Measurements from ENCODE around the gene NPHP3. TPM values are rescaled to one million over a fixed set of nuclear protein-coding genes. Genes with fewer than 3 reads are reported as not detected.
A peak's percentile ranks its signal among the peaks of the same experiment; 100 is the strongest.

The NPHP3 gene
- total RNA-seq, 1 donor from 2014 or later, result 32.0 TPM

DNA sequence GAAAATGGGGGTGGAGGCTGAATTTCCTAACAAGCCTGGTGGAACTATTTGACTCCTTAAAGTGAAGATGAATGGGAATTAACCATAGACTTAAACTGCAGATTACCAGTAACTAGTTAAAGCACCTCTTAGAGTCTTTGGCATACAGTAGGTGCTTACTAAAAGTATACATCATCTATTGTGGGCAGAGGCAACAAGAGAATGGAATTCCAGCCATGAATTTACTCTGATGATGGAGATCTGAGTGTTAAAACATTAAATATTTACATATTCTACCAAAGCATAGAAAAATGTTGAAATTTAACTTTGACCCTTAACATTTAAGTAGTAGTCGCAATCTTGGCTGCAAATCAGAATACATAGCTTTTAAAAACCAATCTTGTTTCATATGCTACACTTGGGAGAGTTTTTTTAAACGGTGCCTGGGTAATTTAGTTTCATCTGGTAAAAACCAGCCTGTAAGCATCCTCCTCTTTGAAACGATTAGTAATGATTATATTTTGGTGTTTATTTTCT is 56.9 kb downstream of the NPHP3 start:
- DNase-seq (ENCODE audit: low read depth), result no peak
- TF ChIP-seq, protein P1, sequence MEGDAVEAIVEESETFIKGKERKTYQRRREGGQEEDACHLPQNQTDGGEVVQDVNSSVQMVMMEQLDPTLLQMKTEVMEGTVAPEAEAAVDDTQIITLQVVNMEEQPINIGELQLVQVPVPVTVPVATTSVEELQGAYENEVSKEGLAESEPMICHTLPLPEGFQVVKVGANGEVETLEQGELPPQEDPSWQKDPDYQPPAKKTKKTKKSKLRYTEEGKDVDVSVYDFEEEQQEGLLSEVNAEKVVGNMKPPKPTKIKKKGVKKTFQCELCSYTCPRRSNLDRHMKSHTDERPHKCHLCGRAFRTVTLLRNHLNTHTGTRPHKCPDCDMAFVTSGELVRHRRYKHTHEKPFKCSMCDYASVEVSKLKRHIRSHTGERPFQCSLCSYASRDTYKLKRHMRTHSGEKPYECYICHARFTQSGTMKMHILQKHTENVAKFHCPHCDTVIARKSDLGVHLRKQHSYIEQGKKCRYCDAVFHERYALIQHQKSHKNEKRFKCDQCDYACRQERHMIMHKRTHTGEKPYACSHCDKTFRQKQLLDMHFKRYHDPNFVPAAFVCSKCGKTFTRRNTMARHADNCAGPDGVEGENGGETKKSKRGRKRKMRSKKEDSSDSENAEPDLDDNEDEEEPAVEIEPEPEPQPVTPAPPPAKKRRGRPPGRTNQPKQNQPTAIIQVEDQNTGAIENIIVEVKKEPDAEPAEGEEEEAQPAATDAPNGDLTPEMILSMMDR (IDR thresholded peaks at IDR 0.05; ENCODE audit: insufficient read depth, low read depth, low read length), result no peak
- TF ChIP-seq EZH2 (IDR thresholded peaks at IDR 0.05; ENCODE audit: insufficient read depth, low read length), result no peak
- Mint-ChIP-seq H3K9me3 (ENCODE audit: unreplicated experiment) (no peaks in the 10 kb centered on the region), H3K4me3 (ENCODE audit: unreplicated experiment) (no peak overlapping the region), H3K27me3 (ENCODE audit: low read depth, unreplicated experiment) (no peaks in the 10 kb centered on the region), H3K4me1 (ENCODE audit: low read depth, unreplicated experiment) (peaks cover 12% of the 10 kb centered on the region), H3K36me3 (ENCODE audit: low read depth, unreplicated experiment) (peaks cover 2% of the 10 kb centered on the region), H3K27ac (ENCODE audit: unreplicated experiment) (no peak overlapping the region)
- Histone ChIP-seq H3K4me2 (ENCODE audit: low read length) (no peak overlapping the region), H3K27me3 (ENCODE audit: insufficient read depth, low read length) (no peaks in the 10 kb centered on the region), H3K4me1 (ENCODE audit: insufficient read depth, low read length) (peaks cover 12% of the 10 kb centered on the region), H3K27ac (ENCODE audit: low read depth, low read length) (no peak overlapping the region), H4K20me1 (ENCODE audit: insufficient read depth, low read length) (peaks cover 24% of the 10 kb centered on the region), H3K79me2 (ENCODE audit: insufficient read depth, low read length) (peaks cover 61% of the 10 kb centered on the region), H3K9me3 (ENCODE audit: insufficient read depth, low read depth, low read length) (no peaks in the 10 kb centered on the region), H3K4me3 (ENCODE audit: insufficient read depth, low read depth, low read length) (no peak overlapping the region), H2AFZ (ENCODE audit: low read depth, low read length) (no peak overlapping the region), H3K36me3 (ENCODE audit: insufficient read depth, low read length) (peaks cover 12% of the 10 kb centered on the region), H3K9ac (ENCODE audit: low read length) (no peak overlapping the region)
- no peak for FAIRE-seq

DNA sequence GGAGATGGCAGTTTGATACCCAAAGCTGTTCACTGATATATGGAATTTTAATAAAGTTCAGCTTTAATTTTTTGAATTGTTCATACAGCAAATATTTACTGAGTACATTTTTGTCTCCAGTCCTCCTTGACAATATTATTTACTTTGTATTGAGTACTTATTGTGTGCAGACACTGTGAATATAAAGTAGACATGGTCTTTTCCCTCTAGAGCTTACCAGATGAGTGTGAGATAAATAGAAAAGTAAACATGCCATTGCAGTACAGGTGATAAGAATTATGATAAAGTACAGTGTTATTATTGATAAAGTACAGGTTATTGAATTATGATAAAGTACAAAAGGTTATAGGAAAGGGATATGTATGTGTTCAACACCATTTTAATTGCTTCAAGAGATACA is 60.0 kb downstream of the NPHP3 start:
- H3K36me3 Mint-ChIP-seq (ENCODE audit: low read depth, unreplicated experiment), result peaks cover 2% of the 10 kb centered on the region
- H3K4me1 ChIP-seq (ENCODE audit: insufficient read depth, low read length), result peaks cover 12% of the 10 kb centered on the region
- no peak overlapping the region for H3K27ac ChIP-seq (ENCODE audit: low read depth, low read length)
- H3K9me3 Mint-ChIP-seq (ENCODE audit: unreplicated experiment), result no peaks in the 10 kb centered on the region
- H3K79me2 ChIP-seq (ENCODE audit: insufficient read depth, low read length), result peaks cover 80% of the 10 kb centered on the region
- TF ChIP-seq, protein P1 (IDR thresholded peaks at IDR 0.05; ENCODE audit: insufficient read depth, low read depth, low read length), result no peak
- TF ChIP-seq EZH2 (IDR thresholded peaks at IDR 0.05; ENCODE audit: insufficient read depth, low read length), result no peak
- peak overlapping the region; percentile 97 for H3K4me2 ChIP-seq (ENCODE audit: low read length)
- no peak overlapping the region for H3K9ac ChIP-seq (ENCODE audit: low read length)
- DNase-seq (ENCODE audit: low read depth) (no peak), FAIRE-seq (no peak)
- H3K4me1 Mint-ChIP-seq (ENCODE audit: low read depth, unreplicated experiment), result peaks cover 16% of the 10 kb centered on the region
- peak overlapping the region; percentile 95 for H3K4me3 Mint-ChIP-seq (ENCODE audit: unreplicated experiment)
- peaks cover 4% of the 10 kb centered on the region for H3K36me3 ChIP-seq (ENCODE audit: insufficient read depth, low read length)
- H3K27me3 Mint-ChIP-seq (ENCODE audit: low read depth, unreplicated experiment), result no peaks in the 10 kb centered on the region
- no peaks in the 10 kb centered on the region for H3K27me3 ChIP-seq (ENCODE audit: insufficient read depth, low read length)
- H3K27ac Mint-ChIP-seq (ENCODE audit: unreplicated experiment), result no peak overlapping the region
- H4K20me1 ChIP-seq (ENCODE audit: insufficient read depth, low read length), result peaks cover 24% of the 10 kb centered on the region
- H3K9me3 ChIP-seq (ENCODE audit: insufficient read depth, low read depth, low read length), result no peaks in the 10 kb centered on the region
- H2AFZ ChIP-seq (ENCODE audit: low read depth, low read length), result no peak overlapping the region
- H3K4me3 ChIP-seq (ENCODE audit: insufficient read depth, low read depth, low read length), result no peak overlapping the region

DNA sequence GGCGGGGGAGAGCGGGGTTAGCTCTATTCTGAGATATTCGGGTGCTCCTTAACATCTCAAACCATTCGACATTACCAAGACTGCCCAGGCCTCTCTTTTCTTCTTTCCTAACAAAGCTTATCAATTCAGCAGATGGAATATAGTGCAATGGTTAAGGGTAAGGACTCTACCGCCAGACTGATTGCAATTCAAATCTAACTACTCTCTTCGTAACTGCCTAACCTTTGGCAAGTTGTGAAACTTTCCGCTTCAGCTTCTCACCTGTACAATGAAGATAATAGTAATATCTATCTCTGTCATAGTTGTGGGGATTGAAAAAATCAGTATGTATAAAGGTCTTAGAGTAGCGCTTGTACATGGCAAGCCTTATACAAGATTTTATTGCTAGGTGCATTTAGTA is 61.1 kb downstream of the NPHP3 start:
- FAIRE-seq (no peak), DNase-seq (ENCODE audit: low read depth) (no peak)
- peak overlapping the region; percentile 95 for H3K4me3 Mint-ChIP-seq (ENCODE audit: unreplicated experiment)
- Histone ChIP-seq H3K4me1 (ENCODE audit: insufficient read depth, low read length) (peaks cover 12% of the 10 kb centered on the region), H3K4me2 (ENCODE audit: low read length) (peak overlapping the region; percentile 97), H3K4me3 (ENCODE audit: insufficient read depth, low read depth, low read length) (peak overlapping the region; percentile 96), H3K9me3 (ENCODE audit: insufficient read depth, low read depth, low read length) (no peaks in the 10 kb centered on the region), H3K36me3 (ENCODE audit: insufficient read depth, low read length) (no peaks in the 10 kb centered on the region), H3K27ac (ENCODE audit: low read depth, low read length) (peak overlapping the region; percentile 91), H3K79me2 (ENCODE audit: insufficient read depth, low read length) (peaks cover 81% of the 10 kb centered on the region), H3K27me3 (ENCODE audit: insufficient read depth, low read length) (no peaks in the 10 kb centered on the region), H3K9ac (ENCODE audit: low read length) (peak overlapping the region; percentile 95), H2AFZ (ENCODE audit: low read depth, low read length) (peak overlapping the region; percentile 97), H4K20me1 (ENCODE audit: insufficient read depth, low read length) (peaks cover 24% of the 10 kb centered on the region)
- TF ChIP-seq, protein P1 (IDR thresholded peaks at IDR 0.05; ENCODE audit: insufficient read depth, low read depth, low read length), result no peak
- TF ChIP-seq EZH2 (IDR thresholded peaks at IDR 0.05; ENCODE audit: insufficient read depth, low read length), result no peak
- H3K36me3 Mint-ChIP-seq (ENCODE audit: low read depth, unreplicated experiment), result peaks cover 2% of the 10 kb centered on the region
- no peaks in the 10 kb centered on the region for H3K27me3 Mint-ChIP-seq (ENCODE audit: low read depth, unreplicated experiment)
- H3K9me3 Mint-ChIP-seq (ENCODE audit: unreplicated experiment), result no peaks in the 10 kb centered on the region
- peak overlapping the region; percentile 89 for H3K27ac Mint-ChIP-seq (ENCODE audit: unreplicated experiment)
- H3K4me1 Mint-ChIP-seq (ENCODE audit: low read depth, unreplicated experiment), result peaks cover 16% of the 10 kb centered on the region

Measured in astrocyte (in vitro differentiated cells and primary cell).